ENCODE data around the gene SLC39A13.

DNA sequence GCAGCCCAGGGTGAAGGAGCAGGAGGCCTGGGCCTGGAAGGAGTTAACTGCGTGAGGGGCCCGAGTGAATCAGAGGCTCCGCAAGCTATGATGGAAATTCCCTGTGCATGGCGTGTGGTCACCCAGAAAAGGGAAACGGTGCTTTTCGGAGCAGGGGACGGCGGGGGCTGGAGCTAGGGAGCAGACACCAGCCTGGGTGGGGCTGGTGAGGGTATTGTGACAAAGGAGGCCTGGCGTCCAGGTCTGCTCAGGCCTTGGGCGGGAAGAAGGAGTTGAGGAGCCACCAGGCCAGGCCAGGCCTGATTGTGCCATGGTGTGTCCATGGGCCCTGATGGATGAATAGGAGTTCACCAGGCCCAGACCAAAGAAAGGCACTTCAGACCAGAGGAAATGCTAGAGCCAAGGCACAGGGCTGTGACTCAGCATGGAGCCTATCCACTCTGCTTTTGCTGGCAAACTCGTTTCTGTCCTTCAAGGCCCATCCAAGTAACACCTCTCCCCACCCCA lies 17.3 kb upstream of the SLC39A13 start:
- TF ChIP-seq EZH2phosphoT487 (IDR thresholded peaks at IDR 0.05; ENCODE audit: insufficient read depth, low read depth) (no peak), EZH2 (IDR thresholded peaks at IDR 0.05; ENCODE audit: insufficient read depth, poor library complexity, severe bottlenecking) (no peak)

Measured in GM23248 (cell line).